ENCODE results near the gene NELL2.

GRCh38 chr12:44510510-44510909, 365.6 kb downstream of the NELL2 start:
- TF ChIP-seq POLR2A (IDR thresholded peaks at IDR 0.05) (no peak), CTCF (IDR thresholded peaks at IDR 0.05) (no peak), POLR2AphosphoS5 (IDR thresholded peaks at IDR 0.05; ENCODE audit: insufficient read depth in 1 of 2, low read depth in 1 of 2) (no peak)

Measured in vagina (tissue), 2 donors.